H1 (cell line): Measurements from ENCODE around the gene B4GALNT3. TPM values are rescaled to one million over a fixed set of nuclear protein-coding genes. Genes with fewer than 3 reads are reported as not detected.

Source experiments
- CBX5 ChIP-seq: fragments of 300-800, 300-1000 bp; sonication (generic); IDR thresholded peaks from 2 replicates; pipeline ENCODE4 v1.7.1; 2016; ENCODE audit warnings: antibody characterized with exemption, low read length, low read depth
- CHD7 ChIP-seq: fragments of 300-600 bp; sonication (generic); IDR thresholded peaks from 2 replicates; pipeline ENCODE4 v1.7.1; 2012; ENCODE audit warnings: low read length, moderate library complexity, mild to moderate bottlenecking, inconsistent platforms; ENCODE audit not compliant: insufficient replicate concordance
- EP300 ChIP-seq, 2 experiments: IDR thresholded peaks; 1 replicate in 1 of 2; 2 replicates in 1 of 2; pipeline ENCODE4 v1.6.1; 2011 to 2012; ENCODE audit warnings: low read depth in 2 of 2, low read length in 2 of 2, mild to moderate bottlenecking in 2 of 2, borderline replicate concordance in 1 of 2, inconsistent platforms in 1 of 2, moderate library complexity in 1 of 2
- GABPA ChIP-seq: IDR thresholded peaks from 2 replicates; pipeline ENCODE4 v1.6.1; 2011; ENCODE audit warnings: mild to moderate bottlenecking, low read length, moderate library complexity, borderline replicate concordance; ENCODE audit not compliant: insufficient read depth
- JUND ChIP-seq: IDR thresholded peaks from 2 replicates; pipeline ENCODE4 v1.6.1; 2011; ENCODE audit warnings: mild to moderate bottlenecking, improper control_type of control experiment, low read length
- MAFK ChIP-seq: IDR thresholded peaks from 2 replicates; pipeline ENCODE4 v1.6.1; 2012; ENCODE audit warnings: low read depth, mild to moderate bottlenecking, improper control_type of control experiment, low read length
- NANOG ChIP-seq: IDR thresholded peaks from 2 replicates; pipeline ENCODE4 v1.6.1; 2011; ENCODE audit warnings: low read length, low read depth, mild to moderate bottlenecking, inconsistent platforms; ENCODE audit not compliant: insufficient read depth, poor library complexity, severe bottlenecking
- NRF1 ChIP-seq: IDR thresholded peaks from 2 replicates; pipeline ENCODE4 v1.6.1; 2011; ENCODE audit warnings: mild to moderate bottlenecking, low read depth, low read length, improper control_type of control experiment
- RXRA ChIP-seq: IDR thresholded peaks from 2 replicates; pipeline ENCODE4 v1.6.1; 2011; ENCODE audit warnings: low read depth, mild to moderate bottlenecking, low read length, moderate library complexity; ENCODE audit not compliant: insufficient read depth
- TAF1 ChIP-seq: IDR thresholded peaks from 2 replicates; pipeline ENCODE4 v1.6.1; 2011; ENCODE audit warnings: mild to moderate bottlenecking, low read depth, low read length
- ZNF274 ChIP-seq: IDR thresholded peaks from 2 replicates; pipeline ENCODE4 v1.7.0; 2012; ENCODE audit warnings: low read length, borderline replicate concordance; ENCODE audit errors: extremely low read depth
- polyA plus RNA-seq, 7 experiments: library from polyadenylated mRNA; depleted of rRNA in 3 of 7; stranded (reverse) in 5 of 7; unstranded in 2 of 7; fragments of >200 nt in 5 of 7; fragments of 200-250 nt in 2 of 7; gene quantifications; 1 replicate in 5 of 7; 2 replicates in 1 of 7; 4 replicates in 1 of 7; pipeline versions ENCODE4 v1.2.1 to v1.2.3, GENCODE V29; 2011 to 2013; ENCODE audit warnings: missing spikeins in 2 of 7, mixed read lengths in 2 of 7
- total RNA-seq: library from RNA; stranded (reverse); fragmentation: NEBNext Ultra II Directional; extraction: Animal tissue kit (Norgen Biotek cat#: 25700); gene quantifications from 2 replicates; pipeline ENCODE4 v1.2.1, GENCODE V29; 2021

Gene B4GALNT3
- total and polyA plus RNA-seq, 2 of the 8 experiments (the other 6 are each of a cell fraction or from before 2014, with no cell fraction given): 12.5 to 20.3 TPM

DNA sequence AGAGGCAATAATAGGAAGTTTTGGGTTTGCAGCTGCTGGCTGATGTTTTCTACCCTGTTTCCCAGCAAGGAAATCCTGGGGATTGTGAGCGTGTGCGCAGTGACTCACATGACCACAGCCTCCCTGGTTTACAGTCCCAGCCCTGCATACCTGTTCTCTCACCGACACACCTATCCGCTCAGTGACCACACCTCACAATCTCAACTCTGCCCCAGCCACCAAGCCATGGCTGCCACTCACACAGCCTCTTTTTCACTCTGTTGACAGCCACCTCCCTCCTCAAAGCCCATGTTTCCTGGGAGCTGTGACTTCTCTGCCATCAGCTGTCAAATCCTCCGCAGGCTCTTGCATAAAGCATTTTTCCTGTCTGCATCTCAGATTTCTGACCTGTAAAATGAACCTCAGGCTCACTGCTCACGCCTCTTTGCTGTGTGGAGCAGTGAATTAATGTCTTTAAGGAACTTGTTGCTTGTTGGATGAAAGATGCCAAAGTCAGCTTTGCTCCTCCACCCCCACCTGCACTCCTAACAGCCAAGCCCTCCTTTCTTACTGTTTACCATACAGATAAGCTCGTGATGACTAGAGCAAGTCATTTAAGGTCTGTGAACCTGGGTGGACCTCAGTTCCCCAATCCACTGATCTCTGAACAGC, 43.5 kb downstream of the B4GALNT3 start (continued):
- TF ChIP-seq CHD7 (no peak), CBX5 (no peak), NANOG (no peak), JUND (no peak), MAFK (no peak), RXRA (no peak), ZNF274 (no peak), NRF1 (no peak), EP300 (IDR thresholded peaks at IDR 0.05; ENCODE audit: borderline replicate concordance in 1 of 2, low read depth in 2 of 2, low read length in 2 of 2) (no peak), GABPA (no peak), TAF1 (no peak)
